Esophagus muscularis mucosa (tissue), 3 donors: ENCODE measurements around the gene MNT.

Source experiments
- EP300 ChIP-seq: sonication (generic); formaldehyde crosslinking; IDR thresholded peaks from one replicate; pipeline ENCODE4 v1.6.1; 2017; ENCODE audit warnings: antibody characterized with exemption
- TF ChIP-seq, protein P1 (sequence below), 3 experiments: fragments of 200-600 bp in 2 of 3; fragments of 450-650 bp in 1 of 3; sonication (generic) in 2 of 3; IDR thresholded peaks; one replicate each; pipeline ENCODE4 v1.5.1; 2017 to 2019; ENCODE audit warnings: antibody characterized with exemption in 3 of 3, mild to moderate bottlenecking in 2 of 3, moderate library complexity in 1 of 3

DNA sequence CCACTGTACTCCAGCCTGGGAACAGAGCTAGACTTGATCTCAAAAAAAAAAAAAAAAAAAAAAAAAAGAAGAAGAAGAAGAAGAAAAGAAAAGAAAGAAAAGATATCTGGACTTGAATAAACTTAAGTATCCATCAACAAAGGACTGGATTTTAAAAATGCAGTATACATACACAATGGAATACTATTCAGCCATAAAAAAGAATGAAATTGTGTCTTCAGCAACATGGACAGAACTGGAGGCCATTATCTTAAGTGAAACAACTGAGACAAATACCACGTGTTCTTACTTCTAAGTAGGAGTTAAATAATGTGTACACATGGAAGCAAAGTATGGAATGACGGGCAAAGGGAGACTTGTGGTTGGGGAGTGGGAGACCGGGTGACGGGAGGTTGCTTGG is 40.1 kb upstream of the MNT start:
- TF ChIP-seq EP300: no peak
- TF ChIP-seq, protein P1, sequence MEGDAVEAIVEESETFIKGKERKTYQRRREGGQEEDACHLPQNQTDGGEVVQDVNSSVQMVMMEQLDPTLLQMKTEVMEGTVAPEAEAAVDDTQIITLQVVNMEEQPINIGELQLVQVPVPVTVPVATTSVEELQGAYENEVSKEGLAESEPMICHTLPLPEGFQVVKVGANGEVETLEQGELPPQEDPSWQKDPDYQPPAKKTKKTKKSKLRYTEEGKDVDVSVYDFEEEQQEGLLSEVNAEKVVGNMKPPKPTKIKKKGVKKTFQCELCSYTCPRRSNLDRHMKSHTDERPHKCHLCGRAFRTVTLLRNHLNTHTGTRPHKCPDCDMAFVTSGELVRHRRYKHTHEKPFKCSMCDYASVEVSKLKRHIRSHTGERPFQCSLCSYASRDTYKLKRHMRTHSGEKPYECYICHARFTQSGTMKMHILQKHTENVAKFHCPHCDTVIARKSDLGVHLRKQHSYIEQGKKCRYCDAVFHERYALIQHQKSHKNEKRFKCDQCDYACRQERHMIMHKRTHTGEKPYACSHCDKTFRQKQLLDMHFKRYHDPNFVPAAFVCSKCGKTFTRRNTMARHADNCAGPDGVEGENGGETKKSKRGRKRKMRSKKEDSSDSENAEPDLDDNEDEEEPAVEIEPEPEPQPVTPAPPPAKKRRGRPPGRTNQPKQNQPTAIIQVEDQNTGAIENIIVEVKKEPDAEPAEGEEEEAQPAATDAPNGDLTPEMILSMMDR (IDR thresholded peaks at IDR 0.05): no peak
